Hepatic stellate cell (primary cell): ENCODE data around the gene WDR45.
A peak's percentile ranks its signal among the peaks of the same experiment; 100 is the strongest.
"Not testable (repeated sequence)": the region's sequence is repeated elsewhere in the genome, so short reads cannot be mapped to it uniquely, and the experiment has no call there.

ENCODE experiments used
- DNase-seq: peaks from one replicate; pipeline ENCODE4 v3.0.0; 2011; ENCODE audit warnings: low spot score

WDR45 gene

DNA sequence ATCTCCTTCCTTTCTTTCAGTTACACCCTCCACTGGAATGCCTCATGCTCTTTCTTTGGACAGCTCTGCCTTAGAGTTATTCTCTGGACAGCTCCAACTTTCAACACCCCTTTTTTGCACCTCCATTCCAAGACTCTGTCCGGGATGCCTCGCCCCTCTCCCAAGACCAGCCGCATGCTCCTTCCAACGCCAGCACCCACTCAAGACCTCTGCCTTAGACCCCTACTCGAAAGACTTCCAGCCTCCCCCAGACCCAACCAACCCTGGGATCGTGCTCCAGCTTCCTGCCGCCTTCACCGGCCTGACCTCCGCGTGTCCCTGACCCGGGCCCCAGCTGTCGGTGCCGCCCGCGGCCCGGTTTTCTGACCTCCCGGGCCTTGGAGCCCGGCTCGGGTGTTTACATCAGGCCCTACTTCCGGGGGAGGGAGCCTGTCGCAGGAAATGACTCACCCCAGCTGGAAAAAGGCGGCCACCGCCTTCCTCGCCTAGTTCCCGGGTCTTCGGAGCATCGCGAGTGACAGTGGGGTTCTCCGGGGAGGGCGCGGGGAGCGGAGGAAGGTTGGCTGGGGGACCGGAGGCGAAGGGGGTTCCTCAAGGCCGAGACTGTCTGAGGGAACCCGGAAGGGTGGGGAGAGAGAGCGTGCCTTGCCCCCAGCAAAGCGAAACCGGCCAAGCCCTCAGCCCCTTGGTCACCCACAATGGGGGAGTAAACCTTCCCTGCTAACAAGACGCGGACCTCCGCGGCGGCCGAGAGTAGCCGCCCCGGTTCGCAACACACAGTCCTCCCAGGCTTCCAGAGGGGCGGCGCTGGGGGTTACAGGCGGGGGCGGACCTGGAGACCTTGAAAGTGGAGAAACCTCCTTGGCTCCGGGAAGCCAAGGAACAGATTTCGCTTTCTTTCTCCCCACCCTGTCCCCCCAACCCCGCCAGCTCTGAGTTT is at the start of gene WDR45:
Gene WDR45, minus strand, starts transcription at position 399 of the 940 bp plus-strand sequence. CDS start 1,792 bp downstream, outside the sequence.
- peak; percentile 87 for DNase-seq

DNA sequence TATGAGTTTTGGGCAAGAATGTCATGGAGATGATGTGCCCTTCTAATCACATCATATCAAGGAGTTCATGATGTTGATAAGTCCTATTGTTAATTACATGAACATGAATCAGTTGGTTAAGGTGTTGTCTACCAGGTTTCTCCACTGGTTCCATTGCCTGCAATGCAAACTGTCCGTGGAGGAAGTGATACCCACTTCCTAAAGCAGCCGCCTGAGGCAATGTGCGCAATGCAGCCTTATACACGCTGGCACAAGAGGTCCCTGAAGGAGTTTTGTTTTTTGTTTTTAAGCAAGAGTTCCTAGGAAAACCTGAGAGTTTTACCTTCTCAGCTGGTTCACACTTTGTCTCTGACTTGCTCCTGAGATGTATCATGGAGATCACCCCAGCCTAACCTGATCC is 49.7 kb upstream of the WDR45 start:
- DNase-seq: no peak

DNA sequence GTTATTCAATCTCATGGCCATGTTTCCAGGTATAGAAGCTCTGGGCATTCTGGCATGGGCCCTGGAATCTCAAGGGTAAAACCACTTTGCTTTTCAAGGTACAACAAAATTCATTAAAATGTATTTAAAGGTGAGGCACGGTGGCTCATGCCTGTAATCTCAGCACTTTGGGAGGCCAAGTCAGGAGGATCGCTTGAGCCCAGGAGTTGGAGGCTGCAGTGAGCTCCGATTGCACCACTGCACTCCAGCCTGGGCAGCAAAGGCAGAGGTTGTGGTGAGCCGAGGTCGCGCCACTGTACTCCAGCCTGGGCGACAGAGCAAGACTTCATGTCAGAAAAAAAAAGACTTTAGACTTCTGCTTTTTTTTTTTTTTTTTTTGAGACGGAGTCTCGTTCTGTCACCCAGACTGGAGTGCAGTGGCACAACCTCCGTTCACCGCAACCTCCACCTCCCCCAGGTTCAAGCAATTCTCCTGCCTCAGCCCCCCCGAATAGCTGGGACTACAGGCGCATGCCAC is 48.1 kb upstream of the WDR45 start:
- DNase-seq: not testable (repeated sequence)

DNA sequence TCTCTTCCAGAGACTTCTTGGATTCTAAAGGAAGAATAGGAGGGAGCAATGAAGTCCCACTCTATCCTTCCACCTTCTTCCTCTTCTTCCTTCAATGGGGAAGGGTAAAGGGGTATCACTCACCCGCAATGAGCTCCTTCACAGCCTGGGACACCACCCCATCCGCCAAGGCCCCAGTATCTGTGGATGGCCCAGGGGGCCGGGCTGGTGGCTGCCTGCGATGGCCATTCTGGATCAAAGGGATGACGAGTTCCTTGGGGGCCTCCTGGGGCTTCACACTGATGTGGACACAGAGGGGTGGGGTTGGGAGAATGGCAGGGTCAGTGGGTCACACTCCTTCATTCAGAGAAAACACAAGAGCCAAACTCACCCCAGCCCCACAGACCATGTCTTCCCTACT is 42.8 kb upstream of the WDR45 start:
- DNase-seq: no peak

DNA sequence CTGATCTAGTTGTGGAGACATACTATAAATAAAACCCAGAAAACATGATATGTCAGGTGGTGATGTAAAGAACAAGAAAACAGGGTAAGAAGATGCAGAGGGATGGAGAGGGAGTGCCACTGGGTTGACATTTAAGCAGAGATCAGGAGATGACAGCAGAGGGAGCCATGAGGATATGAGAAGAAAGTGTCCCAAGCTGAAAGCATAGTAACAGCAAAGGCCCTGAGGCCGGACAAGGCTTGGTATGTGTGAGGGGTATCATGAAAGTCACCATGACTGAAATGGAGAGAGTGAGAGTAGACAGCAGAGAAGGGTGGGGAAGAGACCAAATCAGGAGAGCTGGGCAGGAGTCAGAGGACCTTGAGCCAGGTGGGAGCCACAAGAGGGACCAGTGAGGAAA is 40.4 kb upstream of the WDR45 start:
- no peak for DNase-seq

DNA sequence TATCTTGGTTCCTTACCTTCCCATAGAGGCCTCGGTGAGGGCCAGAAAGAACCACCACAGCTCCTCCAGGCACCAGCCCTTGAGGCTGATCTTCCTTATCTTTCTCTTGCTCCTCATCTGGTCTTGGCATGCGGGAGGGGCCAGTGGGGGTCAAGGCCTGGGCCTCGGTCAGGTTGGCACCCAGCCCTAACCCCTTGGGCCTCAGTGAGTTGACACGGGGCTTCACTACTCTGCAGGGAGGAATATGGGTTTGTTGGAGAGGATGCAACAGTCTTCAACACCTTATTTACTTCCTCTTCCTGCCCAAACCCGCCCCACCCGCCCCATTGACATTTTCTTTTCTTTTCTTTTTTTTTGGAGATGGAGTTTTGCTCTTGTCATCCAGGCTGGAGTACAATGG is 37.9 kb upstream of the WDR45 start:
- DNase-seq: no peak

DNA sequence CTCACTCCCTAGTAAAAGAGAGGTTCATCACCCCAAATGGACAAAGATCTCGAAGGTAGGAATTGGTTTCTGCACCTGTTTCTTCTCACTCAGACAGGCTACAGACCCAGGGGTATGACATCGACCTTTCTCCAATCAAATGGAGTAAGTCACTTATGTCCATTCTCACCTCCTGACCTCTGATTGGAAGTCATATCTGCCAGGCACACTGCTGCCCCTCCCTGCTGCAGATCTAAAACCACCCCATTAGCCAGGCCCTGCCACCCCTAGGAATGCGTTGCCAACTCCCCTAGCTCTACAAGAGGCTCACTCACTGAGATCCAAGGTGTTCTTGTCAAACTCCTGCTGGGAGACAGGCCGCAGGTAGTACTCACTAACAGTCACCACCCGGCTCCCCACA is 37.0 kb upstream of the WDR45 start:
- no peak for DNase-seq

DNA sequence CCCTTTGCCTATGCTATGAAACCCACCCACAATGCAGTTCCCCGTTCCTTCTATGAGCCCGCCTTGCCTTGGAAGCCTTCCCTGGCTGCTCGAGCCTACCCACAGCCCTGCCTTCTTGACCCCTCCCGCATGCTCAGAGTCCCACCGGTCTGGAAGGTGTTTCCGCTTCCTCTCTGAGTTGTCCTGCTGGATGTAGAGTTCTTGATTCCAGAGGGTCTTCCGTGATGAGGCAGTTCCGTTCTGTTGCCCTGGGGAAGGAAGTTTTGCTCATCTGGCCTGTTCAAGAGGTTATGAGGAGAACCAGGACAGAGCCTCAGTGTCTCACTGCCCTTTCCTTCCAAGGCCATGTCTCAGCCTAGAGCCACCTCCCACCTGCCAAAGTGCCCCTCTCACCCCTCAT is 36.4 kb upstream of the WDR45 start:
- DNase-seq: no peak

DNA sequence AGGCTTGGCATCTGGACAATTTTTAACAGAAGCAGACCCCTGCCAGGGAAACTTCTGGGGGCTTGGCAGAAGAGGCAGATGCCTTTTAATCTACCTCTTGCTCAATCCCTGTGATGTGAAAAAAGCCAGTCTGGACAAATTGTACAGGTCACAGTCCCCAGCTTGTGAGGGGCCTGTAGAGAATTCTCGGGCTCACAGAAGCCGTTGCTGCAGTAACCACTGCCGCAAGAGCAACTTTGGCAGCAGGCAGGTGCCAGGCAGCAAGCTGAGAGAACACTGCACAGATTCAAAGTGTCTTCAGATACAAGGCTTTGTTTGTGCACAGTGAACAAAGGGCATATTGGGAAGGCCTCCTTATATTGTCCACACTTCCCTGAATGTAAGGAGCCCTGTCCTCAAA is 32.1 kb upstream of the WDR45 start:
- DNase-seq: no peak

DNA sequence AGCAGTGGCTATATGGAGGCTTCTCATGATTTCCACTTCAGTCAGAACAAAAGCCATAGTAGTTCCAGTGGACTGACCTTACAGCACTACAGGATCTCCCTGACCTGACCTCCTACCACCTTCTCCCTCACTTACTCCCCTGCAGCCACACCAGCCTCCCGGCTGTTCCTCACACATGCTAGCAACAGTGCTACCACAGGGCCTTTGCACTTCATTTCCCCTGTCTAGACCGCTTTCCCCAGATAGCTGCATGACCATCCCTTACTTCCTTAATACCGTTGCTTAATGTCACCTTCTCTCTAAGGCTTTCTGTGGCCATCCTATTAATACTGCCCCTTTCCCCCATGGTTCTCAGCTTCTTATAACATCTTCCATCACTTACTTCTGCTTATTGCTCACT is 30.7 kb upstream of the WDR45 start:
- no peak for DNase-seq

DNA sequence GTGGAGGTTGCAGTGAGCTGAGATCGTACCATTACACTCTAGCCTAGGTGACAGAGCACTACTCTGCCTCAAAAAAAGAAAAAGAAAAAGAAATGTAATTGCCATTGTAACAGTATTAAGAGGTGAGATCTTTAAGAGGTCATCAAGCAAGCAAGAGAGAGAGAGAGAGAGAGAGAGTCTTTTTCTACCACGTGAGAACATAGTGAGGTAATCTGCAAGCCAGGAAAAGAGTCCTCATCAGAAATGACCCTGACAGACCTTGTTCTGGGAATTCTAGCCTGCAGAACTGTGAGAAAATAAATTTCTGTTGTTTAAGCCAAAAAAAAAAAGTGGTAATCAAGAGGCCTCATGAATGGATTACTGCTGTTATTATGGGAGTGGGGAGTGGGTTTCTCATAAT is 29.0 kb upstream of the WDR45 start:
- DNase-seq: no peak

DNA sequence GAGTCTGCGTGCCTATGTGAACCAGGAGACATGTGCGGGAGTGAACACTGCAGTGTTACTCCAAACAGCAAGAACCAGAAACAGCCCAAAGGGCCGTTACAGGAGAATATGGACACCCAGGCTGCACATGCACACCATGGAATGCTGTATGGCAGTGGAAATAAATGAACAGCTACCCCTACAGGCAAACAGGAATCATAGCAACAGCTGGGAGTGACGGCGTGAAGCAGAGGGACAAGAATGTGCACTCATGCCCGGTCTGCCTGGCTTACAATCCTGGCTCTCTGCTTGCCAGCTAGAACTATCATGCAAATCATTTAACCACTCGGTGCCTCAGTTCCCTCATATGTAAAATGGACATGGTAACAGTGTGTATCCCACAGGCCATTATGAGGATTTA is 27.2 kb upstream of the WDR45 start:
- DNase-seq: peak; percentile 43

DNA sequence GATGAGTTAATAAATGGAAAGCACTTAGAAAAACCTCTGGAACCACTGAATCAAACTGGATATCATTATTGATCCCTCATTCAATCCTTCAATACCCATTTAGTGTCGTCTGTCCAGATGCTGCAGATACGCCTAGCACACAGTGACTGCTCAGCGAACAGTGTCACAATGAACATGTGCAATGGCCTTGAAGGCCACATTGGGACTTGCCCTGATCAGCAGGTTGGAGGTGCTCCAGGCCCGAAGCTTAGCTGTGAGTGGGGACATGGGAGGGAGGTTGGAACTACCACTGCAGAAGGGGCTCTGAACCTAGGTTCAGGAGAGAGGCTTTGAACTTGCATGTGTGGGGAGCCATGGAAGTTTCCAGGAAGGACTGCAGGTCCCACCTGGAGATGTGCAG is 26.6 kb upstream of the WDR45 start:
- no peak for DNase-seq

DNA sequence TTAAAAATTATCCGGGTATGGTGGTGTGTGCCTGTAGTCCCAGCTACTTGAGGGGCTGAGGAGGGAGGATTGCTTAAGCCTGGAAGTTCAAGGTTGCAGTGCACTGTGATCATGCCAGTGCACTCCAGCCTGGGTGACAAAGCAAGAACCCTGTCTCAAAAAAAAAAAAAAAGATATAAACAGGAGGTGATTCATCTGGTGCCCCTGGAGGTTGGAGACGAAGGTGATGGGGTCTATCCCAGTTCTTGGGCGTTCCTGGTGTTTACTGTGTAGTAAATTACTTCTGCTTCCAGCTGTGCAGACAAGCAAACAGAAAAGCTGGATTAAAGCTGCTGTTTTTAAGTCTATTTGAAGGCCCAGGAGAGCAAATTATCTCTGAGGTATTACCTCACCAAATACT is 23.9 kb upstream of the WDR45 start:
- no peak for DNase-seq

DNA sequence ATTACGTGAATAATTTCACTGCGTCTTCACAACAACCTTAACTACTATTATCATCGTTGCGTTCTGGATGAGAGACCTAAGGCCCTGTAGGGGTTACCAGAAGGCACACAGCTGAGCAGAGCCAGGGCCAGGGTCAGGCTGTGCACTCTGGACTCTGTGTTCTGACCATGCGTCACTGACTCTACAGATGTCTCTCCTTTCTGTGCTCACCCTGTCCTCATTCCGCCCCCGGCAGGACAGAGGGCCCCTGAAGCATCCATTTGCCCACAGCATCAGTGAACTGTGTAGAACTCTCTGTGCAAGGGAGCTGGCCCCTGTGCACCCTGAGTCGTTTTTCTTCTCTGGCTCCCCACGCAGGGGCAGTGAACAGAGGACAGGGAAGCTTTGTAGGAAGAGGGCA is 22.5 kb upstream of the WDR45 start:
- no peak for DNase-seq

DNA sequence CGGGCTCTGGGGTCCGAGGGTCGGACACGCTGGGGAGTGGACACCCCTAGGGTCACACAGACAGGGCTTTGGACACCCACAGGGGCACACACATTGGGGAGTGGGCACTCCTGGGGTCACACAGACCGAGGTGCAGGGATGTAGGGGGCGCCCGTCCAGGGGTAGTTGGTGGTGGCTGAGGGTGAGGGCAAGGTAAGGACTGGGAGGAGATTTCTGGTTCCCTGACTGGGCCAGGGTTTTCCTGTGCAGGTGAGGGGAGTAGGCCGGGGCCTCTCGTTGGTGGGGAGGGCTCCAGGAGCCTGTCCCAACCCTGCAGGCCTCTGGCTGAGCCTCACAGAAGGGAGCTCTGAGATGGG is 21.9 kb upstream of the WDR45 start:
- no peak for DNase-seq

DNA sequence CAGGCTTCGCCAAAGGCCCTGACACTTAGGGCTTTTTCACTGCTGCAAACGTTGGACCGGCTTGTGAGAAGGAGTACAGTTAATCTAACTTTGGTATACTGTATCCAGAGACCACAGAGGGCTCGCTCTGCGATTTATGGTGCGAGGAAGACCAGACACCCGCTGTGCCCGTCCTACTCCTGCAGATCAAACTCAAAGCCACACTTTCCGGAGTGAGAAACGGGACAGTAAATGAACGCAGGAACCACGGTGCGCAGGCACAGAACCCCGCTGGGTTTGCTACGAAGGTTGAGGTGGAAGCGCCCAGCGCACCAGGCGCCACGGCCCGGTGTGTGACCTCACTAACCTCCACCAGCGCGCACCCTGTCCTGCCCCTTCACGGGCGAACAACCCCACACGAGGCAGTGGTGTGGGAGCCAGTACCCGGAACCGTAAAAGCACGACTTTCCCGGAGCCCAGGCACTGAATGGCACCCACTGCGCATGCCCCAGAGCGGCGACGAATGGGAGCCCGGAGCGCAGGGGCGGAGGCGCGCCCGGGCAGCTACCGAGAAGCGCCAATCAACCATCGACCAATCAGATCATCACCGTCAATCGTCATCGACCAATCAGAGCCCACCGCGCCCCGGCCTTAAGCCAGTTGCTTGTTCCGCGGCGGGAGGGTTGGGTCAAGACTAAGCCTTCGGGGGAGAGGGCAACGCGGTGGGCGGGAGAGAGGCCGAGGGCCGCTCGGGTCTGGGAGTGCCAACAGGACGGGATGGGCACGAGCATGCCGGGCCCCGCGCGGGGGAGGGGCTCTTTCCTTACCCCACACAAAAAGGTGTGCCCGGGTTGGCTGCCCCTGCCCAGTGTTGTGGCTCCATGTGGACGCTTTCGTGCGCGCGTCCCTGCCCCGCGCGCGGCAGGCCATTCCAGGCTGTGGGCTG is 21.3 kb upstream of the WDR45 start:
- DNase-seq: peak; percentile 99

DNA sequence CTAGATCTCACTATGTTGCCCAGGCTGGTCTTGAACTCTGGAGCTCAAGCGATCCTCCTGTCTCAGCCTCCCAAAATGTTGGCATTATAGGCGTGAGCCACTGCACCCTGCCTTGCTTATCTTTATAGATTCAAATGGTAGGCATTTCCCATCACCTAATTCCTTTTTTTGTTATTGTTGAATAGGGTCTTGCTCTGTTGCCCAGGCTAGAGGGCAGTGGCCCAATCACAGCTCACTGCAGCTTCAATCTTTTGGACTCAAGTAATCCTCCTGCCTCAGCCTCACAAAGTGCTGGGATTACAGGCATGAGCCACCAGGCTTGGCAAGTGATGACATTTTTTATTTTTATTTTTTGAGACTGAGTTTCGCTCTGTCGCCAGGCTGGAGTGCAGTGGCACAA is 16.7 kb upstream of the WDR45 start:
- no peak for DNase-seq

DNA sequence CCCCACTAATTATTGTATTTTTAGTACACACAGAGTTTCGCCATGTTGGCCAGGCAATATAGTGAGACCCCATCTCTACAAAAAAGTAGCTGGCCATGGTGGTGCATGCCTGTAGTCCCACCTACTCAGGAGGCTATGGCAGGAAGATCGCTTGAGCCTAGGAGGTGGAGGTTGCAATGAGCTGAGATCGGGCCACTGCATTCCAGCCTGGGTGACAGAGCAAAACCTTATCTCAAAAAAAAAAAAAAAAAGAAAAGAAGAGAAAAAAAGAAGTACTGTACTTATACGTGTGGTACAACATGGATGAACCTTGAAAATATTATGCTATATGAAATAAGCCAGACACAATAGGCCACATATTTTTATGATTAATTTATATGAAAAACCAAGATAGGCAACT is 9.9 kb upstream of the WDR45 start:
- no peak for DNase-seq

DNA sequence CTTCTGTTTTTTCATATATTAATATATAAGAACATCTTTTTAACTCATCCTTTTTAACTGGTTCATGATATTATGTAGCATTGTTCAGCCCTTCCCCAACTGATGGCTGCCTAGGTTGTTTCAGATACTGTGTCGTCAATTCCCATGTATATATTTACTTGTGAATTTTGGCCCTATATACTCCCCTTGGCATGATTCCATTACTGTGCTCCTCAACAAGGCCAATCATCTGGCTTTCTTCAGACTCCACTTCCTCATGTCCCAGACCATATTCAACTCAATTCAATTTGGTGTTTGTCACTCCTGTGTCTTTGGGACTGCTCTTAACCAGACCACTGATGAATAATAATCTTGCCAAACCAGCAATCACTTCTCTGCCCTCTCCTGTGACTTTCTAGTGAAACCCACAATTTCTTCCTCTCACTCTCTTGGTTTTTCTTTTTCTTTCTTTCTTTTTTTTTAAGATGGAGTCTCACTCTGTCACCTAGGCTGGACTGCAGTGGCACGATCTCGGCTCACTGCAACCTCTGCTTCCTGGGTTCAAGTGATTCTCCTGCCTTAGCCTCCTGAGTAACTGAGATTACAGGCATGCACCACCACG is 2.7 kb upstream of the WDR45 start:
- no peak for DNase-seq

DNA sequence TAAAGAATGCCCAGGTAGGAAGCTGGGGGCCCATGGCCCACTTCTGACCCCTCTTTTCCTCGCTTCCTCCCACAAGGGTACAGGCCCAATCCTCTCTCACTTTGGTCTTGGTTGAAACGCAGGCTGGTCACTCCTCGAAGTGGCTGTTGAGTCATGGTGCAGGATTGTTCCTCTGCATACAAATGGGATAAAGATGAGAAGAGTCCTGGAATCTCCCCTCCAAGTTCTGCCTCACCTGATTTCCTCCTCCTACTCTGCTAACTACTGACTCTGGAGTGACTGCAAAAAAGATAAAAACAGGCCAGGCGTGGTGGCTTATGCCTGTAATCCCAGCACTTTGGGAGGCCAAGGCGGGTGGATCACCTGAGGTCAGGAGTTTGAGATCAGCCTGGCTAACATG is 1.7 kb downstream of the WDR45 start:
- DNase-seq: no peak

DNA sequence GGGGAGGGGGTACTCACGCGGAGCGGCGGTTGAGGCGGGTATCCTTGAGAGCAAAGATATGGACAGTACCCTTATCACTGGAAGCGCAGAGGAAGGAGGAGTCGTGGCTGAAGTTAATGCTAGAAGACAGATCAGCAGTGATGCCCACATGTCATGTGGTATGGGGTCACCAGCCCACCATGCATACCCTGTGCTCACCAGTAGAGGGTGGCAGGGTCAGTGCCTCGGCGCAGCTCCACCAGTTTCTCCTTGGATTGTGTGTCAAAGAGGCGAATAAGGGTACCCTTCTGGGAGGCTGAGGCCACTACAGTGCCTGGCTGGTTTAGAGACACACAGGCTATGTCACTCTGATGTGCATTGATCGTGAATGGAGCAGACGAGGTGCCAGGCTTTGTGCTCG is 4.3 kb downstream of the WDR45 start:
- no peak for DNase-seq
